ENCODE results near the gene LAMC3. TPM values are rescaled to one million over a fixed set of nuclear protein-coding genes. Genes with fewer than 3 reads are reported as not detected.
A peak's percentile ranks its signal among the peaks of the same experiment; 100 is the strongest.

The LAMC3 gene
- total RNA-seq, 2 donors from 2014 or later, result 16.7 to 41.2 TPM

GRCh38 chr9:131100445-131100844 is 91.5 kb downstream of the LAMC3 start:
- Histone ChIP-seq H3K36me3 (ENCODE audit: control insufficient read depth, insufficient read depth, low read length) (peaks cover 2% of the 10 kb centered on the region), H3K27me3 (ENCODE audit: control insufficient read depth, insufficient read depth, low read length, poor library complexity, severe bottlenecking) (no peaks in the 10 kb centered on the region), H3K4me1 (ENCODE audit: control insufficient read depth, insufficient read depth, low read length) (peaks cover 20% of the 10 kb centered on the region), H3K4me3 (ENCODE audit: low read length) (no peak overlapping the region), H3K9me3 (ENCODE audit: control insufficient read depth, low read length) (no peaks in the 10 kb centered on the region), H3K27ac (ENCODE audit: low read depth, low read length) (peak overlapping the region; percentile 49), H3K9ac (ENCODE audit: extremely low read depth, low read length, poor library complexity, severe bottlenecking) (no peak overlapping the region)
- Mint-ChIP-seq H3K4me3 (no peak overlapping the region), H3K36me3 (ENCODE audit: low read depth) (peaks cover 11% of the 10 kb centered on the region), H3K27ac (peak overlapping the region; percentile 17), H3K27me3 (ENCODE audit: insufficient read depth) (peaks cover 6% of the 10 kb centered on the region), H3K4me1 (peaks cover 20% of the 10 kb centered on the region), H3K9me3 (no peaks in the 10 kb centered on the region)
- TF ChIP-seq CTCF (conservative IDR thresholded peaks at IDR 0.05), result no peak
- WGBS, 2 experiments (ENCODE audit: insufficient coverage in 1 of 2, insufficient read length in 1 of 2), result 86 to 95% methylated on average over 4 to 9 of the region's 9 CpGs
- DNase-seq, result no peak

- Histone ChIP-seq H3K9ac (ENCODE audit: extremely low read depth, low read length, poor library complexity, severe bottlenecking) (no peak overlapping the region), H3K27ac (ENCODE audit: low read depth, low read length) (no peak overlapping the region), H3K9me3 (ENCODE audit: control insufficient read depth, low read length) (no peaks in the 10 kb centered on the region), H3K27me3 (ENCODE audit: control insufficient read depth, insufficient read depth, low read length, poor library complexity, severe bottlenecking) (no peaks in the 10 kb centered on the region), H3K36me3 (ENCODE audit: control insufficient read depth, insufficient read depth, low read length) (peaks cover 10% of the 10 kb centered on the region), H3K4me3 (ENCODE audit: low read length) (no peak overlapping the region), H3K4me1 (ENCODE audit: control insufficient read depth, insufficient read depth, low read length) (peaks cover 20% of the 10 kb centered on the region)
- Mint-ChIP-seq H3K9me3 (no peaks in the 10 kb centered on the region), H3K27ac (no peak overlapping the region), H3K4me3 (no peak overlapping the region), H3K4me1 (peaks cover 17% of the 10 kb centered on the region), H3K36me3 (ENCODE audit: low read depth) (peaks cover 19% of the 10 kb centered on the region), H3K27me3 (ENCODE audit: insufficient read depth) (no peaks in the 10 kb centered on the region)
- no peak for DNase-seq
- WGBS, 2 experiments (ENCODE audit: insufficient coverage in 1 of 2, insufficient read length in 1 of 2), result 93 to 96% methylated on average over 11 of the region's 11 CpGs
- no peak for TF ChIP-seq CTCF (conservative IDR thresholded peaks at IDR 0.05)
Measured at GRCh38 chr9:131101207-131101964, 92.4 kb downstream of the LAMC3 start.

DNA sequence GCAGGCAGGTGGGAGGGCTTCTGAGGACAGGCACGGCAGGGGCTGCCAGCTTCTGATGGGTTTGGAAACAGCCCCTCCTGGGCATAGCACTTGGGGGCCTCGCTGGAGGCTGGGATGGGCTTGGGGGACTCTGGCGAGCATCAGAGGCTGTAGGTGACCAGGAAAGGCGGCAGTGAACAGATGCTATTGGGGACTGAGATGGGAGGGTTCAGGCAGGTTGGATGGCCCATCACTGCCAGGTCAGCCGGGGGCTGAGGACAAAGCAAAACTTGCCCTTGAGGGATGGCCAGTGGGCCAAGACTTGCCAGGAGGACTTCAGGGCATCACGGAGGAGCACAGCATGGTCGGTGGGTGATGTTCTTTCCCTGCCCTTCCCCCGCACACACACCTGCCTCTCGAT is 94.0 kb downstream of the LAMC3 start:
- no peaks in the 10 kb centered on the region for H3K27me3 ChIP-seq (ENCODE audit: control insufficient read depth, insufficient read depth, low read length, poor library complexity, severe bottlenecking)
- Mint-ChIP-seq H3K4me1 (peaks cover 11% of the 10 kb centered on the region), H3K36me3 (ENCODE audit: low read depth) (peaks cover 27% of the 10 kb centered on the region), H3K27me3 (ENCODE audit: insufficient read depth) (no peaks in the 10 kb centered on the region), H3K4me3 (no peak overlapping the region), H3K27ac (peak overlapping the region; percentile 66), H3K9me3 (no peaks in the 10 kb centered on the region)
- H3K36me3 ChIP-seq (ENCODE audit: control insufficient read depth, insufficient read depth, low read length), result peaks cover 13% of the 10 kb centered on the region
- no peak for TF ChIP-seq CTCF (conservative IDR thresholded peaks at IDR 0.05)
- 92 to 98% methylated on average over 6 to 9 of the region's 9 CpGs for WGBS, 2 experiments (ENCODE audit: insufficient coverage in 1 of 2, insufficient read length in 1 of 2)
- DNase-seq, result no peak
- no peak overlapping the region for H3K9ac ChIP-seq (ENCODE audit: extremely low read depth, low read length, poor library complexity, severe bottlenecking)
- peaks cover 15% of the 10 kb centered on the region for H3K4me1 ChIP-seq (ENCODE audit: control insufficient read depth, insufficient read depth, low read length)
- H3K4me3 ChIP-seq (ENCODE audit: low read length), result no peak overlapping the region
- no peak overlapping the region for H3K27ac ChIP-seq (ENCODE audit: low read depth, low read length)
- no peaks in the 10 kb centered on the region for H3K9me3 ChIP-seq (ENCODE audit: control insufficient read depth, low read length)

Data from endodermal cell (in vitro differentiated cells).